PFSK-1 (cell line): ENCODE measurements around the gene PDYN.

Experiments
- FOXP2 ChIP-seq: optimal IDR thresholded peaks from 2 replicates; pipeline ENCODE3; 2011; ENCODE audit warnings: borderline replicate concordance, control low read depth, inconsistent platforms; ENCODE audit not compliant: insufficient read depth; ENCODE audit errors: extremely low read length, extremely low read depth
- POLR2AphosphoS5 ChIP-seq: IDR thresholded peaks from 2 replicates; pipeline ENCODE4 v1.6.1; 2012; ENCODE audit warnings: low read depth, mild to moderate bottlenecking, control low read depth, low read length, moderate library complexity
- SIN3A ChIP-seq: IDR thresholded peaks from 2 replicates; pipeline ENCODE4 v1.6.1; 2012; ENCODE audit warnings: mild to moderate bottlenecking, low read length, moderate library complexity, borderline replicate concordance; ENCODE audit not compliant: insufficient read depth
- TAF1 ChIP-seq: IDR thresholded peaks from 2 replicates; pipeline ENCODE4 v1.6.1; 2012; ENCODE audit warnings: low read length, control low read depth, borderline replicate concordance; ENCODE audit not compliant: insufficient read depth
- TF ChIP-seq, protein P1 (sequence below), 2 experiments: IDR thresholded peaks; 2 replicates each; pipeline versions ENCODE4 v1.6.1 to v1.8.0; 2011 to 2012; ENCODE audit warnings: low read depth in 2 of 2, low read length in 2 of 2, control low read depth in 1 of 2, inconsistent platforms in 1 of 2, mild to moderate bottlenecking in 1 of 2, moderate library complexity in 1 of 2; ENCODE audit not compliant: insufficient read depth in 1 of 2

The PDYN gene

DNA sequence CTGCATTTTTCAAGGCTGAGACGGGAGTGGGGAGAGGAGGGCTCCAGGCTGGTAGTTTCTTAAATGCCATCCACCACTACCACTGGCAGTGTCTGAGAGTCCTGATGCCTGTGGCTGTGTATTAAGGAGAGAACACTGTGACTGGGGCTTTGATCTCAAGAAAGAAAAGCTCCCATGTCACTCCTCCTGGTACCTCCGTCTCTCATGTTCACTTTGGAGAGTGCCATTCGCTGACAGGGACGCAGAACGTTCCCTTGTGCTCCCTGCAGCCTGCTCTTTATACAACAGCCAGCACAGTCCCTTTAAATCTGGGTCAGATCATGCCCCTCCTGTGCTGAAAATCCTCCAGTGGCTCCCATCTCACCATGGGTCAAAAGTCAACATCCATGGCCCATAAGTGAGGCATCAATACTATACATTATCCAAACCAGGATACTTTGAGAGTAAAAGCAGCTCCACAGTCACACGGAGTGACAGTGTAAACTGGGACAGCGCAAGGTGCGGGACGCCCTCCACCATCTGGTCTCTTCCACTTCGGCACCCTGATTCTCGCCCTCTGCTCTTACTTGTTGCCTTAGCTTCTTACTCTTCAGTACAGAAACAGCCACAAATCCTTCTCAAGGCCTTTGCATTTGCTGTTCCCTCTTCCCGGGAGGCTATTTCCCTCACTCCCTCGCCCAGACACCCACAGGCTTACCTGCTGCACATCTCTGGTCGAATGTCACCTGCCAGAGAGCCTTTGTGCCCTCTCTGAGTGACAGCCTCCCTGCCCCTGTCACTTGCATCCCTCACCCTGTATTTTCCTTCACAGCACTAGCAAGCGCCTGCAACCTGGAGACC lies 20.0 kb downstream of the PDYN start:
- TF ChIP-seq, protein P1, sequence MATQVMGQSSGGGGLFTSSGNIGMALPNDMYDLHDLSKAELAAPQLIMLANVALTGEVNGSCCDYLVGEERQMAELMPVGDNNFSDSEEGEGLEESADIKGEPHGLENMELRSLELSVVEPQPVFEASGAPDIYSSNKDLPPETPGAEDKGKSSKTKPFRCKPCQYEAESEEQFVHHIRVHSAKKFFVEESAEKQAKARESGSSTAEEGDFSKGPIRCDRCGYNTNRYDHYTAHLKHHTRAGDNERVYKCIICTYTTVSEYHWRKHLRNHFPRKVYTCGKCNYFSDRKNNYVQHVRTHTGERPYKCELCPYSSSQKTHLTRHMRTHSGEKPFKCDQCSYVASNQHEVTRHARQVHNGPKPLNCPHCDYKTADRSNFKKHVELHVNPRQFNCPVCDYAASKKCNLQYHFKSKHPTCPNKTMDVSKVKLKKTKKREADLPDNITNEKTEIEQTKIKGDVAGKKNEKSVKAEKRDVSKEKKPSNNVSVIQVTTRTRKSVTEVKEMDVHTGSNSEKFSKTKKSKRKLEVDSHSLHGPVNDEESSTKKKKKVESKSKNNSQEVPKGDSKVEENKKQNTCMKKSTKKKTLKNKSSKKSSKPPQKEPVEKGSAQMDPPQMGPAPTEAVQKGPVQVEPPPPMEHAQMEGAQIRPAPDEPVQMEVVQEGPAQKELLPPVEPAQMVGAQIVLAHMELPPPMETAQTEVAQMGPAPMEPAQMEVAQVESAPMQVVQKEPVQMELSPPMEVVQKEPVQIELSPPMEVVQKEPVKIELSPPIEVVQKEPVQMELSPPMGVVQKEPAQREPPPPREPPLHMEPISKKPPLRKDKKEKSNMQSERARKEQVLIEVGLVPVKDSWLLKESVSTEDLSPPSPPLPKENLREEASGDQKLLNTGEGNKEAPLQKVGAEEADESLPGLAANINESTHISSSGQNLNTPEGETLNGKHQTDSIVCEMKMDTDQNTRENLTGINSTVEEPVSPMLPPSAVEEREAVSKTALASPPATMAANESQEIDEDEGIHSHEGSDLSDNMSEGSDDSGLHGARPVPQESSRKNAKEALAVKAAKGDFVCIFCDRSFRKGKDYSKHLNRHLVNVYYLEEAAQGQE (IDR thresholded peaks at IDR 0.05; ENCODE audit: insufficient read depth in 1 of 2, low read depth in 2 of 2, low read length in 2 of 2) = no peak
- TF ChIP-seq POLR2AphosphoS5 (no peak), FOXP2 (no peak), SIN3A (no peak), TAF1 (no peak)

- TF ChIP-seq TAF1 (no peak), SIN3A (no peak), FOXP2 (no peak), POLR2AphosphoS5 (no peak)
- TF ChIP-seq, protein P1 (IDR thresholded peaks at IDR 0.05; ENCODE audit: insufficient read depth in 1 of 2, low read depth in 2 of 2, low read length in 2 of 2) = no peak
Observed at GRCh38 chr20:1971893-1972586, 21.8 kb downstream of the PDYN start.

GRCh38 chr20:1968964-1969363 lies 24.9 kb downstream of the PDYN start:
- TF ChIP-seq SIN3A = no peak
- no peak for TF ChIP-seq TAF1
- no peak for TF ChIP-seq FOXP2
- TF ChIP-seq POLR2AphosphoS5 = no peak
- TF ChIP-seq, protein P1 (IDR thresholded peaks at IDR 0.05; ENCODE audit: insufficient read depth in 1 of 2, low read depth in 2 of 2, low read length in 2 of 2) = no peak

- TF ChIP-seq FOXP2 (peak; percentile 71), POLR2AphosphoS5 (no peak)
- TF ChIP-seq, protein P1 (IDR thresholded peaks at IDR 0.05; ENCODE audit: insufficient read depth in 1 of 2, low read depth in 2 of 2, low read length in 2 of 2) = 0 out of 4 replicates have a peak, but pooled peaks of 1 of the 2 experiments have one; percentile 50
Observed at GRCh38 chr20:1965520-1966351, 28.1 kb downstream of the PDYN start.
